GM12872 (cell line): ENCODE data around the gene MTUS2.

Experiments used
- CTCF ChIP-seq: IDR thresholded peaks from 3 replicates; pipeline ENCODE4 v1.5.1; 2011; ENCODE audit warnings: low read depth, mild to moderate bottlenecking, low read length, moderate library complexity; ENCODE audit not compliant: insufficient read depth

MTUS2 gene

DNA sequence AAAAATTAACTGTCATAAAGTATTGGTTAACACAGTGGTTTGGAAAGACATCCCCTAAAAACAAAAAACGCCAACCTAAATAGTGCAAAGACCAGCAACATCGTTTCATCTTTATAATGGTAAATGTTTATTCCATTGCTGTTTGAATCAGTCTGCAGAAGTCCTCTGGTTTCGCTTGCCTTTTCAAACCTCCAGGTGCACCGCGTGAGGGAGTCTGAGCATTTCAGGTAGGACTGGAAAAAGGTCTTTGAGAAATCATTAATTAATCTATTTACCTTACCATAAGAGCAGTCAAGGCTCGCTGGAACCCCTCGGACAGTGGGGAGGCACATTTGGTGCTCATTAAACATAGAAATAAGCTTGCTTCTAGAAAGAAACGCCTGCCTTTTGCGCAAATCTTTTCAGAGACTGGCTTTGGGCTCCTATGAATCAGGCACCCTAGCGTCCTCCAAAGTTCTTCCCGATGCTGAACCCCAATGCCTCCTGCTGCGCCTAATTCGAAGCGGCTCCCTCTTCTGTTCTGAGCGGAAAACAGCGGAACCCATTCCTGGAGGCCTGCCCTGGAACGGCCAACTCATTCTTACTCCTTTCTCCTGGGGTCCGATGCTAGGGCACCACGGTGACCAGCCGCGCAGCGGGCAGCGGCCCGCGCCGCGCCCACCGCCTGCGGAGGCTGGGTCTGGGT, 951 bp upstream of the MTUS2 start:
- TF ChIP-seq CTCF, result no peak

- peak; percentile 26; the same call in 1 of the 3 replicates for TF ChIP-seq CTCF
These were observed 422 bp upstream of the MTUS2 start for GRCh38 chr13:28819735-28820098.

DNA sequence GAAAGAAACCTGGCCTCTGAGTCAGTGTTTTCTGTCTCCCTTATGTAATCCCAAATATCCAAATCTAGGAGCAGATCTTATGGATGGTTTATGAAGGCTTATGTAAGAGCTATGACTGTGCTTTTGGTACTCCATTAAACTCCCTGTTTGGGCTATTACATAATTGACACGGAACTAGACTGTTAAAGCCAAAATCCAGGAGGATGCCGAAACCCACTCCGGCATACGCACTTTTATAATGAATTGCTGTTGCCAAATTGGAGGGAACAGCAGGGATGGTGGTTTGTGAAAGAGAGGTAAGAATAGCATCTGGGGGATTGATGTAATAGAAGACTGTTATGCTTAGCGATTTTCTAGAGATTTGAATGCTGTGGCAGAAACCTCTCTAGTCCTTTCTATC, 2.0 kb downstream of the MTUS2 start:
- no peak for TF ChIP-seq CTCF

DNA sequence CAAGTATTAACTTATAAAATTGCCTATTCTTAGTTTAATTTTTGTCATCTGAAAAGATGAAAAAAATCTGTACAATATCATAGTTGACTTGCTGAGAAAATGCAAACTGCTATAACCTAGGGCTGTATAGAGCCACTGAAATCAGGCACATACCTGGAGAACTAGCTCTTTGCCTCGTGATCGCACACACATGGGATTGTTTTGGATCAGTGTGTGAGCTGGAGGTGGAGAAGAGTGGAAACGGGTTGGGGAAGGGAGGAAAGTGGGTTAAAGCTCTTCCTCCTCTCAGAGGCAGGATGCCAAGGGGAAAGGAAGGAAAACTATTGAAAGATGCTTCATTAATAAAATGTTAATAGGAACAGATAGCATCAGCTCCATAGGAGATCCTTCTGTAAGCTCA, 2.7 kb downstream of the MTUS2 start:
- TF ChIP-seq CTCF, result no peak

GRCh38 chr13:28825379-28825778, 5.2 kb downstream of the MTUS2 start:
- TF ChIP-seq CTCF, result no peak

DNA sequence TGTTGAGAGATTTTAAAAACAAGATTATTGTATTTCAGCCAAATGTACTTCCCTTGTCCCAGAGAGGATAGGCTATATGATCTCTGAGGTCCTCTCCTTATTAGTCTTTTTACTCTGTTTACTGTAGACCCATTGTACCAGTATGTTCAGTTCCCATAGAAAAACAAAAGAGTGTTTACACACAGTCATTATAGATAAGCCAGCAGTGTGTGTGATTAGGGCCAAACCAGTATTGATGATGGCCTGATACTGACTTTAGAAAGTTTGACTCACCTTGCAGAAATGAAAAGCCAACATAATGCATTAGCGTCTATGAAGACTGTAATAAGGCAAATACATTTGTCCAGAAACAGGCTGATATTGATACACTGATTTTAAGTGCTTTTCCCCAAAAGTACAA, 6.2 kb downstream of the MTUS2 start:
- no peak for TF ChIP-seq CTCF

GRCh38 chr13:28830580-28830979, 10.4 kb downstream of the MTUS2 start:
- no peak for TF ChIP-seq CTCF
